PC-3 (cell line): ENCODE data around the gene ALPK3.

Source experiments
- EZH2 ChIP-seq: fragments of 300-600 bp; sonication (generic); IDR thresholded peaks from one replicate; pipeline ENCODE4 v1.6.1; 2017; ENCODE audit warnings: antibody characterized with exemption, mild to moderate bottlenecking, low read length; ENCODE audit not compliant: unreplicated experiment
- TF ChIP-seq, protein P1 (sequence below): fragments of 300-600 bp; sonication (generic); conservative IDR thresholded peaks from 2 replicates; pipeline ENCODE4 v1.5.1; 2017; ENCODE audit warnings: antibody characterized with exemption, low read depth, mild to moderate bottlenecking, low read length

DNA sequence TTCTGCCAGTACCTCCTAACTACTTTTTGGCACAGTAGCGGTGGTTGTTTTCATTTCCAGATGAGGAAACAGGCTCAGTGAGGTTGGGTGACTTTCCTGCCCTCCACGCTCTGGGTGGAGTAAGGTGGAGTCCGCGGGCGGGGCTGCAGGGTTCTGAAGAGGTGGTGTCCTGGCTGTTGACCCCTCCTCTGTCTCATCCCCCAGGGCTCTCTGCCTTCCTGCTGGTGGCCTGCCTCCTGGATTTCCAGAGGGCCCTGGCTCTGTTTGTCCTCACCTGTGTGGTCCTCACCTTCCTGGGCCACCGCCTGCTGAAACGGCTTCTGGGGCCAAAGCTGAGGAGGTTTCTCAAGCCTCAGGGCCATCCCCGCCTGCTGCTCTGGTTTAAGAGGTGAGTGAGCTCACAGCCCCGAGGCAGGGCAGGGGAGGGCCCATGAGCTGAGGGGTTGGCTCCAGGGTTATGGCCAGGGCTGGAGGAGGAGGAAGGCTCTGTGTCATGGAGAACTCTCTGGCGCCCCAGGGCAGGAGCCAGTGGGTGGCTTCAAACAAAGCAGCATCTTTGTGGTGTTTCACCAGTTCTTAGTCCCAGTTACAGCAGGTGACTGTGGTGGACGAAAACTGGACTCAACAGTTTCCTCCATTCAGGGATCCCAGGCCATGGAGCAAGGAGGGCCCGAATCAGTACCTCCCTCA, 77.7 kb downstream of the ALPK3 start:
- TF ChIP-seq, protein P1, sequence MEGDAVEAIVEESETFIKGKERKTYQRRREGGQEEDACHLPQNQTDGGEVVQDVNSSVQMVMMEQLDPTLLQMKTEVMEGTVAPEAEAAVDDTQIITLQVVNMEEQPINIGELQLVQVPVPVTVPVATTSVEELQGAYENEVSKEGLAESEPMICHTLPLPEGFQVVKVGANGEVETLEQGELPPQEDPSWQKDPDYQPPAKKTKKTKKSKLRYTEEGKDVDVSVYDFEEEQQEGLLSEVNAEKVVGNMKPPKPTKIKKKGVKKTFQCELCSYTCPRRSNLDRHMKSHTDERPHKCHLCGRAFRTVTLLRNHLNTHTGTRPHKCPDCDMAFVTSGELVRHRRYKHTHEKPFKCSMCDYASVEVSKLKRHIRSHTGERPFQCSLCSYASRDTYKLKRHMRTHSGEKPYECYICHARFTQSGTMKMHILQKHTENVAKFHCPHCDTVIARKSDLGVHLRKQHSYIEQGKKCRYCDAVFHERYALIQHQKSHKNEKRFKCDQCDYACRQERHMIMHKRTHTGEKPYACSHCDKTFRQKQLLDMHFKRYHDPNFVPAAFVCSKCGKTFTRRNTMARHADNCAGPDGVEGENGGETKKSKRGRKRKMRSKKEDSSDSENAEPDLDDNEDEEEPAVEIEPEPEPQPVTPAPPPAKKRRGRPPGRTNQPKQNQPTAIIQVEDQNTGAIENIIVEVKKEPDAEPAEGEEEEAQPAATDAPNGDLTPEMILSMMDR = no peak
- TF ChIP-seq EZH2 = no peak
